Tibial nerve (tissue), 4 donors: ENCODE measurements around the gene TPRX2. TPM values are rescaled to one million over a fixed set of nuclear protein-coding genes. Genes with fewer than 3 reads are reported as not detected.
"Not testable (repeated sequence)": the region's sequence is repeated elsewhere in the genome, so short reads cannot be mapped to it uniquely, and the experiment has no call there.

Experiments used
- DNase-seq, 2 donors: peaks; one replicate each; pipeline ENCODE4 v3.0.0-alpha.2; 2019; ENCODE audit warnings: low spot score in 2 of 2
- H3K27ac ChIP-seq, 4 donors: fragments of 200-600 bp; sonication (generic) in 3 of 4; one replicate each; pipeline ENCODE4 v1.5.1; 2017 to 2019; ENCODE audit warnings: mild to moderate bottlenecking in 1 of 4
- H3K27me3 ChIP-seq, 2 donors: fragments of 200-600 bp; sonication (generic) in 1 of 2; one replicate each; pipeline versions ENCODE4 v1.5.1 to v1.6.0; 2017 to 2019
- H3K36me3 ChIP-seq, 3 donors: fragments of 200-600 bp; sonication (generic); one replicate each; pipeline ENCODE4 v1.5.1; 2018 to 2019
- H3K4me1 ChIP-seq, 4 donors: fragments of 200-600 bp; sonication (generic) in 3 of 4; one replicate each; pipeline ENCODE4 v1.5.1; 2017 to 2019
- H3K4me3 ChIP-seq, 4 donors: fragments of 200-600 bp; sonication (generic) in 3 of 4; one replicate each; pipeline ENCODE4 v1.5.1; 2017 to 2019; ENCODE audit warnings: mild to moderate bottlenecking in 1 of 4, moderate library complexity in 1 of 4
- H3K9me3 ChIP-seq, 4 donors: fragments of 200-600 bp; sonication (generic) in 3 of 4; one replicate each; pipeline ENCODE4 v1.5.1; 2017 to 2019
- EP300 ChIP-seq, 2 donors: sonication (generic); formaldehyde crosslinking; IDR thresholded peaks; one replicate each; pipeline ENCODE4 v1.6.1; 2017; ENCODE audit warnings: antibody characterized with exemption in 2 of 2, mild to moderate bottlenecking in 1 of 2
- POLR2A ChIP-seq, 2 donors: fragments of 450-650 bp; IDR thresholded peaks; one replicate each; pipeline ENCODE4 v1.6.1; 2017; ENCODE audit warnings: antibody characterized with exemption in 2 of 2, mild to moderate bottlenecking in 2 of 2, moderate library complexity in 2 of 2
- WGBS, 2 donors: methylation state at CpG; one replicate each; pipeline ENCODE4 v1.1.5; 2018; 5-methylcytosine and 5-hydroxymethylcytosine counted together
- total RNA-seq, 4 donors: library from RNA; depleted of rRNA; stranded (reverse); fragments of >200 nt; gene quantifications; one replicate each; pipeline ENCODE4 v1.1.0, GENCODE V29; 2016
- TF ChIP-seq, protein P1 (sequence below), 5 experiments: fragments of 200-600 bp in 3 of 5; fragments of 450-650 bp in 2 of 5; sonication (generic) in 3 of 5; IDR thresholded peaks; one replicate each; pipeline ENCODE4 v1.5.1; 2016 to 2019; ENCODE audit warnings: antibody characterized with exemption in 5 of 5, mild to moderate bottlenecking in 3 of 5, moderate library complexity in 2 of 5

TPRX2 gene, protein sequence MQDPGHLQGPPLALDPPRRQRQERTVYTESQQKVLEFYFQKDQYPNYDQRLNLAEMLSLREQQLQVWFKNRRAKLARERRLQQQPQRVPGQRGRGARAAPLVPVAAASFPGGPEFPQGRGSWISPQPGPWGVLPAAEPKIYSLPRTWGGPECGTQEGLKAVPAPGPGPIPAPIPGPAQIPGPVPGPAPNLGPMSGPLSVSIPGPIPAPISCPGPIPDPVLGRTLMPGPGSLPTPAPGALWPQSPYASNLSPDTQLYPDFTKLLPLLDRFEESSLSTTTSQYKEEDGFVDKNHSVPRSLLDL
- not detected for total RNA-seq

DNA sequence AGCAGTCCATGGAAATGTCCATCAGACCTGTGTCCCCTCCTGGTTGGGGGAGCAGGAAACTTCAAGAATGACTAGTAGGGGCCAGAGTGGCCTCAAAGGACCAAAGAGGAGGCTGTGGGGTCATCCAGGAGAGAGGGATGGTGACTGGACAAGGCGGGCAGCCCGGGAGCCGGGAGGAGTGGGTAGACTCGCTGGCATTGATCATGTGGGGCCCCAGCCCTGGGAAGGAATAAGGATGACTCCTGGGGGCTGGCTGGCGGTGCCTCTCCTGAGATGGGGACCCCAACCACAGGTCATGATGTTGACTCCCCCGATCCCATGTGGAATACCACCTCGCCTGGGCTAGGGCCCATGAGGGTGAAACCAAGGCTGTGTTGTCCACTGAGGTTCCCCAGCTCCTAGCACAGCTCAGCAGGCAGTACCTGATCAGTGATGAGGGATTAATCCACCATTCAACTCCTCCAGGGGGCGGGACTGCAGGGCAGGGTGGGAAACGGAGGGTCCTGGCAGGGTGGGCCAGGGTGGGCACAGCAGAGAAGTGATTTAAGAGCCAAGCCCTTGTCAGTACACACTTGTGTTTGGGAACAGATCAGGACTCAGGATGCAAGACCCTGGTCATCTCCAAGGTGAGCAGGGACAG is at the start of gene TPRX2:
TPRX2 (plus strand) TSS at position 590 of the 640 bp plus-strand sequence; CDS start at position 602, 12 bp downstream.
- H3K27ac ChIP-seq, DNase-seq, H3K9me3 ChIP-seq, H3K27me3 ChIP-seq, H3K36me3 ChIP-seq, H3K4me1 ChIP-seq, H3K4me3 ChIP-seq: not testable (repeated sequence)
- 86 to 96% methylated on average over 8 to 9 of the region's 9 CpGs for WGBS, 2 donors

DNA sequence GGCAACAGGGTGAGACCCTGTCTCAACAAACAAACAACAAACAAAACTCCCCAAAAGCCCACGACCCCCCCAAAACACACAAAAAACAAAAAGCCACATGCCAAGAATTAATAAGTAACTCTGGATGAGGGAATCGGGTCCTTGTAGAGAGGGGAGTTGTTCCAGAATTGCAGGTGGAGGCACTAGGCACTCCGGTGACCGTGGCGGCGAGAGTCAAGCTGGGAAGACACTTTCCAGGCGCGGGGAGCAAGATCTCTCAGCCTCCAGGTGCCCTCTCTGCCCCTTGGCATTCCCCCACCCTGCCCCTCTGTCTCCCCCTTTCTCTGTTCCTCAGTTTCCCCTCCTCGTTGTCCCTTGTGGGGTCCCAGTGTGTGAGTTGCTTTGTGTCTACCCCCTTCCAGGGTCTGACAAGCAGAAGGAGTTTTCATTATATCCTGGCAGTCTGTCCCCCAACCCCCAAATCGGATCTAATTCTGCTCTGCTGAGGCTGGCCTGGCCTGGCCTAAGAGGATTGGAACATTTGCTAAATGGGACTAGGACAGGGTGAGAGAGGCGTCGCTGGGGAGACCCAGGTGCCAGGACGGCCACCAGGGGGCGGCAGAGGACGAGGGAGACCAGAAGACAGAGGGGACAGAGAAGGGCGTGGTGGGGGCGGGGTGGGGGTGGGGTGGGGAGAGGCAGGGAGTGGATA is 45.6 kb upstream of the TPRX2 start:
- DNase-seq, result peak; percentile 30 to 69
- no peak for TF ChIP-seq EP300 (IDR thresholded peaks at IDR 0.05)
- no peak for TF ChIP-seq POLR2A (IDR thresholded peaks at IDR 0.05)
- TF ChIP-seq, protein P1, sequence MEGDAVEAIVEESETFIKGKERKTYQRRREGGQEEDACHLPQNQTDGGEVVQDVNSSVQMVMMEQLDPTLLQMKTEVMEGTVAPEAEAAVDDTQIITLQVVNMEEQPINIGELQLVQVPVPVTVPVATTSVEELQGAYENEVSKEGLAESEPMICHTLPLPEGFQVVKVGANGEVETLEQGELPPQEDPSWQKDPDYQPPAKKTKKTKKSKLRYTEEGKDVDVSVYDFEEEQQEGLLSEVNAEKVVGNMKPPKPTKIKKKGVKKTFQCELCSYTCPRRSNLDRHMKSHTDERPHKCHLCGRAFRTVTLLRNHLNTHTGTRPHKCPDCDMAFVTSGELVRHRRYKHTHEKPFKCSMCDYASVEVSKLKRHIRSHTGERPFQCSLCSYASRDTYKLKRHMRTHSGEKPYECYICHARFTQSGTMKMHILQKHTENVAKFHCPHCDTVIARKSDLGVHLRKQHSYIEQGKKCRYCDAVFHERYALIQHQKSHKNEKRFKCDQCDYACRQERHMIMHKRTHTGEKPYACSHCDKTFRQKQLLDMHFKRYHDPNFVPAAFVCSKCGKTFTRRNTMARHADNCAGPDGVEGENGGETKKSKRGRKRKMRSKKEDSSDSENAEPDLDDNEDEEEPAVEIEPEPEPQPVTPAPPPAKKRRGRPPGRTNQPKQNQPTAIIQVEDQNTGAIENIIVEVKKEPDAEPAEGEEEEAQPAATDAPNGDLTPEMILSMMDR (IDR thresholded peaks at IDR 0.05), result peak in 4 of 5 experiments; percentile 19 to 56 (median 46)
- H3K36me3 ChIP-seq, result no peaks in the 10 kb centered on the region
- WGBS, 2 donors, result 39 to 42% methylated on average over 16 to 17 of the region's 17 CpGs
- peaks cover 0 to 2% of the 10 kb centered on the region in 2 donors for H3K27me3 ChIP-seq
- H3K4me1 ChIP-seq, result no peaks in the 10 kb centered on the region
- H3K9me3 ChIP-seq, result no peaks in the 10 kb centered on the region
- H3K4me3 ChIP-seq, result no peak overlapping the region
- H3K27ac ChIP-seq, result no peak overlapping the region

DNA sequence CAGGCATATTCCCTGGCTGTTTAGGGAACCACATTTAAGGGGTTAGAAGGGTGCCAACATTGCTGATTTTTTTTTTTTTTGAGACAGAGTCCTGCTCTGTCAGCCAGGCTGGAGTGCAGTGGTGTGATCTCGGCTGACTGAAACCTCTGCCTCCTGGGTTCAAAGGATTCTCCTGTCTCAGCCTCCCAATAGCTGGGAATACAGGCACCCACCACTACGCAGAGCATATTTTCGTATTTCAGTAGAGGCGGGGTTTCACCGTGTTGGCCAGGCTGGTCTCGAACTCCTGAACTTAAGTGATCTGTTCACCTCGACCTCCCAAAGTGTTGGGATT is 45.1 kb upstream of the TPRX2 start:
- Histone ChIP-seq H3K4me1 (no peaks in the 10 kb centered on the region), H3K9me3 (no peaks in the 10 kb centered on the region), H3K4me3 (no peak overlapping the region), H3K27ac (no peak overlapping the region), H3K36me3 (no peaks in the 10 kb centered on the region), H3K27me3 (peaks cover 0 to 7% of the 10 kb centered on the region in 2 donors)
- DNase-seq, result no peak
- no peak for TF ChIP-seq POLR2A (IDR thresholded peaks at IDR 0.05)
- TF ChIP-seq, protein P1 (IDR thresholded peaks at IDR 0.05), result peak in 1 of 5 experiments; percentile 6
- TF ChIP-seq EP300 (IDR thresholded peaks at IDR 0.05), result no peak
- 62 to 63% methylated on average over 7 of the region's 7 CpGs for WGBS, 2 donors

DNA sequence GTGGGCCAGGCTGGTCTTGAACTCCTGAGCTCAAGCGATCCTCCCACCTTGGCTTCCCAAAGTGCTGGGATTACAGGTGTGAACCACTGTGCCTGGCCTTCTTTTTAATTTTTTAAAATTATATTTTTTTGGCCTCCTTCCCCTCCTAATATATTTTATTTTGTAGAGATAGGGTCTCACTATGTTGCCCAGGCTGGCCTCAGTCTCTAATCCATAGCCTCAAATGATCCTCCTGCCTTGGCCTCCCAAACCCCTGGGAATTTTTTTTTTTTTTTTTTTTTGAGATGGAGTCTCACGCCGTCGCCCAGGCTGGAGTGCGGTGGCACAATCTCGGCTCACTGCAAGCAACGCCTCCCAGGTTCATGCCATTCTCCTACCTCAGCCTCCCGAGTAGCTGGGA is 42.8 kb upstream of the TPRX2 start:
- H3K36me3 ChIP-seq, H3K27ac ChIP-seq, H3K9me3 ChIP-seq, H3K4me3 ChIP-seq, H3K4me1 ChIP-seq, DNase-seq: not testable (repeated sequence)
- WGBS, 2 donors, result 96 to 99% methylated on average over 8 of the region's 8 CpGs
- H3K27me3 ChIP-seq, result peaks cover 0 to 28% of the 10 kb centered on the region in 2 donors

DNA sequence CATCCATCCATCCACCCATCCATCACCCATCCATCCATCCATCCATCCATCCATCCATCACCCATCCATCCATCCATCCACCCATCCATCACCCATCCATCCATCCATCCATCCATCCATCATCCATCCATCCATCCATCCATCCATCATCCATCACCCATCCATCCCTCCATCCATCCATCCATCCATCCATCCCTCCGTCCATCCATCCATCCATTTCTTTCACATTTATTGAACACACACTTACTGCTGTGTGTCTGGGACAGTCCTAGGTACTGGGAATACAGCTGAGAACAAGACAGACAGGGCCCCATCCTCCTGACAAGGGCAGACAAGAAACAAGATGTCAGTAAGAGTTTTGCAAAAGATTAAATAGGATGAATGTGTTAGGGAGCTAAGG is 40.8 kb upstream of the TPRX2 start:
- not testable (repeated sequence) for H3K36me3 ChIP-seq, H3K27ac ChIP-seq, H3K4me3 ChIP-seq, H3K4me1 ChIP-seq, H3K9me3 ChIP-seq, DNase-seq
- WGBS, 2 donors, result 92 to 100% methylated on average over 1 of the region's 1 CpG
- peaks cover 0 to 40% of the 10 kb centered on the region in 2 donors for H3K27me3 ChIP-seq

DNA sequence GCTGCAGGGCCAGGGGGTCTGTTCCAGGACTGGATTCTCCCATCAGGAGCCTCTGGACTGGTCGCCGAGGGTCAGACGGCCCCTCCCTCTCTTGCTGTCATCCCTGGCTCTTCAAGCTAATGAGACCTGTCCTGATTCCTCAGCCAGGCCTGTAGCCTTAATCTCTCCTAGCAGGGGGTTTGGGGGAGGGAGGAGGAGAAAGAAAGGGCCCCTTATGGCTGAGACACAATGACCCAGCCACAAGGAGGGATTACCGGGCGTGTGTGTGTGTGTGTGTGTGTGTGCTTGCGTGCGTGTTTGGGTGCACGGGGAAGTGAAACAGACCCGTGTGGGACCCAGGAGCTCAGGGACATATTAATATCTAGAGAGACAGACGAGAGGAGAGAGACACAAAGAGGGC is 39.2 kb upstream of the TPRX2 start:
- Histone ChIP-seq H3K27me3 (peaks cover 0 to 40% of the 10 kb centered on the region in 2 donors), H3K4me1 (no peaks in the 10 kb centered on the region), H3K9me3 (no peaks in the 10 kb centered on the region), H3K36me3 (no peaks in the 10 kb centered on the region), H3K4me3 (no peak overlapping the region), H3K27ac (no peak overlapping the region)
- no peak for DNase-seq
- TF ChIP-seq, protein P1 (IDR thresholded peaks at IDR 0.05), result no peak
- TF ChIP-seq EP300 (IDR thresholded peaks at IDR 0.05) (no peak), POLR2A (IDR thresholded peaks at IDR 0.05) (no peak)
- WGBS, 2 donors, result 8 to 13% methylated on average over 10 of the region's 10 CpGs
